NK-92 (cell line): ENCODE measurements around the gene MOSPD3.
"Not testable (repeated sequence)": the region's sequence is repeated elsewhere in the genome, so short reads cannot be mapped to it uniquely, and the experiment has no call there.

Source experiments
- DNase-seq: peaks from one replicate; lab custom pipeline; 2025; ENCODE audit not compliant: unreplicated experiment; lab: John Stamatoyannopoulos, UW

Gene MOSPD3, protein sequence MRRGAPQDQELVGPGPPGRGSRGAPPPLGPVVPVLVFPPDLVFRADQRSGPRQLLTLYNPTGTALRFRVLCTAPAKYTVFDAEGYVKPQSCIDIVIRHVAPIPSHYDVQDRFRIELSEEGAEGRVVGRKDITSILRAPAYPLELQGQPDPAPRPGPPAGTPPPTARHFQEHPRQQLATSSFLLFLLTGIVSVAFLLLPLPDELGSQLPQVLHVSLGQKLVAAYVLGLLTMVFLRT

DNA sequence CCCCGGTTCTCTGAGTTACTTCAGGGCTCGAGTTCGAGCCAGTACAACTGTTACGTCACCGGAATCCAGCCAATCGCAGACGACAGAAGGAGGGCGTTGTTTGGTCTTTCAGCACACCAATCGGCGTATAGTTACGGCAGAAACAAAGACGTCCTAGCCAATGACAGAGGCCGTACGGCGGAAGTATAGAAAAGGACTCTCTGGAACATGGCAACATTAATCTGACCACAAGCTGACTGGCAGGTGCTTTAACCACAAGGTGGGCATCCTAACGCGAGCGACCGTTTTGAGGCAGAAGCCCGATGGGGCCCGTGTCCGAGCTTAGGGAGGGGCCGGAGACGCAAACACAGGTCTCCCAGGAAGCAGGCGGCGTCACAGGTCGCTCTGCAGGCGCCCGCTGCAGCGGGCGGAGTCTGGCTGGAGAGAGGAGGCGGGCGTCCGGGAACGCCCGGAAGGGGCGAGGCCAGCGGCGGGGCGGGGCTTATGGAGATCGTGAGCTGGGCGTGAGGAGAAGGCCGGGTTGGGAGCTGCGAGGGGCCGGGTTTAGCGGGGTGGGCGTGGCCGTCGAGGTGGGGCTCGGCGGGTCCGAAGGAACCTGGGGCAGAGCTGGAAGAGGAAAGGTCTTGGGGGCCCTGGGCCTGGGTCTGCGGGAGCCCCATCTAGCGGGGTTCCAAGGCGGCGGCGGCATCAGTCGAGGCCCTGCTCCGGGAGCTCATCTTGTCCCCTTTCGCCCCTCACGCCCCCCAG, at the start of gene MOSPD3:
MOSPD3 (plus strand) TSS at position 558 of the 747 bp plus-strand sequence. CDS start 252 bp downstream, outside the sequence.
- peak; percentile 85 for DNase-seq

DNA sequence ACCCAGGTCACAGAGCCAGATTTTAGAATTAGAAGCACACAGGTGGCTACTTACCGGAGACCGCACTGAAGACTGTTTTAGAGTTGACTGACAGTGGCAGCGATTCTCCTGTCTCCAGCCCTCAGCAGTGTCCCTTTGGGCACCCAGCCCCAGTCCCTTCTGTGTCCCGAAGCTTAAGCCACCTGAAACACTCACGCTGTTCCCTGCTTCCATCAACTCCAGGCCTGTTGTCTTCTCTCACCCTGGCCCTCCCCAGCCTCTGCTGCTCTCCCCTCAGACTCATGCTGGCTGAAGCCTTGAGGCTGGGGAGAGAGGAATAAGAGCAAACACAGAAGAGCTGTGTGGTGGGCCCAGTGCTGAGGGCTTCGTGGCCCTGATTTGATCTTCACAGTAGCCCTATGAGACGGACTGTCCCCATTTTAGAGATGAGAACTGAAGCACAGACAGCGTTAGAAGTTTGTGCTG, 49.2 kb upstream of the MOSPD3 start:
- no peak for DNase-seq

- peak; percentile 17 for DNase-seq
These were observed 48.4 kb upstream of the MOSPD3 start for GRCh38 chr7:100563809-100564400.

DNA sequence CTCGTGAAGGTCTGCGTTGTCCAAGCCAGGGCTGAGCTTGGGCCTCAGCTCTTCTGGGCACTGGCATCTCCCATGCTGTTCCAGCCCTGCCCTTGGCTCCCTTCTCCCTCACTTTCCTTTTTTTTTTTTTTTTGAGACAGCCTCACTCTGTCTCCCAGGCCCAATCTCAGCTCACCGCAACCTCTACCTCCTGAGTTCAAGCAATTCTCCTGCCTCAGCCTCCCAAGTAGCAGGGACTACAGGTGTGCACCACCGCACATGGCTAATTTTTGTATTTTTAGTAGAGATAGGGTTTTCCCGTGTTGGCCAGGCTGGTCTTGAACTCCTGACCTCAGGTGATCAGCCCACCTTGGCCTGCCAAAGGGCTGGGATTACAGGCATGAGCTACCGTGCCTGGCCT, 47.9 kb upstream of the MOSPD3 start:
- DNase-seq: not testable (repeated sequence)

GRCh38 chr7:100565133-100565571, 47.2 kb upstream of the MOSPD3 start:
- no peak for DNase-seq

DNA sequence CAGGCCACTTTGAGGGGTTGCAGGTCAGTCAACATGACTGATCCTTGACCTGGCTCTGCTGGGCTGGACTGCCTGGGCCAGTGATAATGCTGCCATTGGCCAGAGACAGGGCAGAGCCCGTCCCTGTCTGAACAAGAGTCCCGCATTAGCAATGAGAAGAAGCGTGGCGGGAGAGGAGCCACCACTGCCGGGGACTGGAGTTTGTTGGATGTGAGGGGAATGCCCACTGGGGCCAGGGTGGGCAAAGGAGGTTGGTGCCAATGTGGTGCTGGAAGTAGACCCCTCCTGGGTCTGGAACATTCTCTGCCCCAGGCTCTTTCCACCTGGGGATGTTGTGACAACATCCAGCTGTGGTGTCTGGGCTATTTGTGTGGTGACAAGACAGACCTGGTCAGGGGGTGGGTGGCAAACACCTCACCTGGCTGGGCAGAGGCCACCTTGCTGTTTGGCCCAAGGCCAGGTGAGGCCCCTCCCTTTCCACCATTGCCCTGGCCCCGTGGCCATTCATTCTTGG, 46.3 kb upstream of the MOSPD3 start:
- no peak for DNase-seq

GRCh38 chr7:100567031-100567730, 45.2 kb upstream of the MOSPD3 start:
- DNase-seq: no peak

- no peak for DNase-seq
These were observed 44.6 kb upstream of the MOSPD3 start for GRCh38 chr7:100567751-100568175.

DNA sequence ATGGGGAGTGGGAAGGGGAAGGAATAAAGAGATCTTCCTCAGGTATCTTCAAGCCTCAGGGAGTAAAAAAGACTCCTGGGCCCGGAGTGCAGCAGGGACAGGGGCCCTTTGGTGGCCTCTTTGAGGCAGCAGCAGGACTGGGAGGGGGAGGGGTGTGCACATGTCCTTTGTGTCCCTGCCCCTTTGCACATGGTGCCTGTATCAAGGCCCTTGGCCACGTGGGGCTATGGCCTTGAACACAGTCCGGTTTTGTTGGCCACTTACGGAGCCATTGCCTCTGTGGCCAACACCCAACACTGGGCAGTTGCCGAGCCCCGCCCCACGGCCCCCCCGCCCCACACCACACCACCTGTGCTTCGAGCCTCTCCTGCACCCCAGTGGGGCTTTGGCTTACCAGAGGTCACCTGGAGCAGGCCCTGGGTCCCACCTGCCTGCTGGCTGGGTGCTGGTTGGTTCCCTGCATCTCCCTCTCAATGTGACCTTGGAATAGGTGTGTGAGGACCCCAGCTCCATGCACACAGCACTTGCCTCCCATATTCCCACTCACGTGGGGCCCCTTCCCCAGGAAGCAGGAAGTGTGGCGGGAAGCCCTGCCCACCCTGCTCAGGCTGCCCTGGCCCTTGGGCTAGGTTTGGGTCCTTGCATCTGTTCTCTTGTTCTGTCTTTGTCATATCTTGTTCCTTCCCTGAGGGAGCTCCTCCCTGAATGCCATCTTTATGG, 44.0 kb upstream of the MOSPD3 start:
- no peak for DNase-seq

DNA sequence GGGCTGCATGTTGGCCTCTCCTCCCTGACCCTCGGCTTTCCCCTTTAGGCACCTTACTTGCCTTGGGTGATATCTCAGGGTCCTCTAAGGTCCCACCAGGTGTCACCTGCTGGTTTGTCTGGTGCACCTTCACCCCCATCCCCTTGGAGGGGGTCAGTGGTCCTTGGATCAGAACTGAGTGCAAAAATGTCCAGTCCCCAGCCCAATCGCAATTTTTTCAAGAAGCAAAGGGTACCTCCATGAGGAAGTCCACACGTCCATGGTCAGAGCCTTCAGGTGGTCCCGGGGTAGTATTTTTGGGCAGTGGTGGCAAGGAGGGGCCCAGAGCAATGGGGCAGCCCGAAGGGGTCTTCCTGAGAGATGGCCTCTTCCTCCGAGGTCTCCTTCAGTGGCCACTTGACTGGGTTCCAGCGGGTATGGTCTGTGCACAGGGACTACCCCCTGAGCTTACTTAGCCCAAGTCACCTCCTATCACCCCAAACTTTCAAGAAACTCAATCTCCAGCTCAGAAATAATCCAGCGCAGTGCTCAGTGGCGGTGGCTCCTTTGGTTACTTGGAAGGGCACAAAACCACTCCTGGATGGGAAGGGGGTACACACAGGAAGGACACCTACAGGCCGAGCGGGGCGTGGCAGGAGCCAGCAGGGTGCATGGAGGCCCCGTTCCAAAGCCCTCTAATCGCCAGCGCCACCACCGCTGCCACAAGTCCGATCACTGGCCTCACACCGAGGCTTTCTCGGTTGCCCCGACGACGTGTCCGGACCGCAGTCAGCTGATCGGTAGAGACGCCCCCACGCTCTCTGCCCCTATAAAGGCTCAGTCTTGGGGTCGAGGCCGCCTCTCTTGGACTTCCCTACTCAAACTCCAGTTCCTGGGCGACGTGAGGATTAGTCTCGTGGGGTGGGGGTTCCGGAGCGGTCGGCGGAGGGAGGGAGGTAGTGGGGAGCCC, 43.2 kb upstream of the MOSPD3 start:
- DNase-seq: no peak

- DNase-seq: no peak
These were observed 41.1 kb upstream of the MOSPD3 start for GRCh38 chr7:100570954-100571828.

DNA sequence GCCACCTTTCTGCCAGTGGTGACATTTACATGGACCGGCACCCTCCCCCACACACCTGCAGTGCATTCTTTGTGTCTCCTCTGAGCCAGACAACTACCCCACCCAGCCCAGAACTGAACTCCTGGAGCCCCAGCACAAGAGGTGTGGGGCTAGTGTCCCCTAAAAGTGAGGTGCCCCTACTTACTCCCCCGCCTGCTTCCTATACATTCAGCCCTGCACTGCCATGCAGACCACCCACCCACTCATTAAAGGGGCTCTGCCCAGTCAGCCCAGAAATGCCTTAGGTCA, 40.6 kb upstream of the MOSPD3 start:
- DNase-seq: no peak

DNA sequence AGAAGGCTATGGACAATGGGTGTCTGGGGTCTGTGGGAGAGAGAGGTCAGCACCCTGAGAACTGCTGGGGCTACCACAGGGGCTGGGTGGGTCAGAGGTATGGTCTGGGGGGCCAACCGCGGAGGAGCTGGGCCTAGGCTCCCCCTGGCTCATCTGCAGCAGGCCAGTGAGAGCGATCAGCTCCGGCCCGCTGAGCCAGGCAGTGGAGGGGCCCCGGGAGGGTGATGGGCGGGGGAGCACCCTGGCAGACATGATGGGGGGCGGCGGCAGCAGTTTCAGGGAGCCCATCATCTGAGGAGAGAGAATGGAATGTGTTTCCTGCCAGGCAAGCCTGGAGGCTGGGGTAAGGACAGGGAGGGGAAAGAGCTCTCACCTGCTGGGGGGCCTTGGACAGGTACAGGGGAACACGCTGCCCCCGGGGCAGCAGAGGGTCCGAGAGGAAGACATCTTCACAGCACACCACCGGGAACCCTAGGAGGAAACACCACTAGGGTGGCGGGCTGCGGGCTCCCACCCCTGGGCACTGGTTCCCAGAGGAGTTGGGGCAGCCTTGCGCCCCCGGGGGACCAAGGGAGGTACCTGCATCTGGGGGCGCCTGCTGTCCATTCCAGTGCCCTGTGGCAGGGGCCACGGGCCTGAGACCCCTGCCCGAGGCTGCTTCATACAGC, 39.9 kb upstream of the MOSPD3 start:
- DNase-seq: no peak

- DNase-seq: no peak
These were observed 39.2 kb upstream of the MOSPD3 start for GRCh38 chr7:100572949-100573675.

- no peak for DNase-seq
These were observed 38.5 kb upstream of the MOSPD3 start, which contains the start of gene SAP25 for GRCh38 chr7:100573691-100574361. SAP25 (minus strand) TSS chr7:100573900; CDS start chr7:100573742, 158 bp downstream.

DNA sequence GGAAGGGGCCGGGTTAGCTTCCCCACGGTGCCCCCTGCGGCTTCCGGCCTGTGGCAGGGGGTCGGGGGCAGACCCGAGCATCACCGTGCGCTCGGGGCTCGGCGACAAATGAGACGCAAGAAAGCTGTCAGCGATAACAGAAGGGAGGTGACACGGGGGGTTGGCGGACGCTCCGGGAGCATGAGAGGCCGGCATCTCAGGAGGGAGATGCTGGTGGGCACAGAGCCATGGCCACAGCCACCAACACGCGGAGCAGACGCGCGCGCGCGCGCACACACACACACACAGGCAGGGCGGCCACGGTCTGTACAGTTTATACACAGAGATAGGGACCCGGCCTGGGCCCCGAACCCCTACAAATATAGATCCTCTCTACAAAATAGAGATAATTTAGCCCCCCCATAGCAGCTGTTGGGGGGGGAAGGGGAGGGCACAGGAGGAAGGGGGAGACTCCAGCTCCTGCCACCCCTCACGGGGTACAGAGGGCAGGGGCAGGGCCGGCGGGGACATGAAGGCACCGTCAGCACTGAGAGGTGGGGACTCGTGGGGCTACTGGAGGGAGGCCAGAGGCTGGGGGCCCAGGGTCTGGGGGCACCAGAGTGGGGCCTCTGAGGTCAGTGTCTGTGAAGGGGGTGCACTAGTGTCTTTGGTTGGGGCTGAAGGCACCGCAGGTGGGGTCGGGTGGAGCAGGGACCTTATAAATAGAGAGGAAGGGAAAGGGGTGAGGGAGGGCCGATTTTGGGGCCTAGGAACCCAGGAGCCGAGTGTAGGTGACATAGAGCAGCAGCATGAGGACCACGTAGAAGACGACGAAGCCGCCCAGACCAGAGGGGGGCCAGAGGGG, 37.8 kb upstream of the MOSPD3 start:
- no peak for DNase-seq
